Hindlimb muscle (tissue), 1 donor: ENCODE measurements around the gene USP53. TPM values are rescaled to one million over a fixed set of nuclear protein-coding genes. Genes with fewer than 3 reads are reported as not detected.
"Not testable (repeated sequence)": the region's sequence is repeated elsewhere in the genome, so short reads cannot be mapped to it uniquely, and the experiment has no call there.

Source experiments
- DNase-seq: peaks from one replicate; pipeline ENCODE4 v3.0.0-alpha.2; 2013
- polyA plus RNA-seq: library from polyadenylated mRNA; unstranded; fragments of 120-200 nt; gene quantifications from one replicate; pipeline ENCODE4 v1.2.1, GENCODE V29; 2013; ENCODE audit not compliant: insufficient read length

USP53 gene
- polyA plus RNA-seq, 1 donor = 8.2 TPM

- DNase-seq = not testable (repeated sequence)
Observed at GRCh38 chr4:119279945-119280344, 67.4 kb downstream of the USP53 start.

- no peak for DNase-seq
Observed at GRCh38 chr4:119281393-119281792, 68.9 kb downstream of the USP53 start.

GRCh38 chr4:119284876-119285780 lies 72.6 kb downstream of the USP53 start:
- DNase-seq = no peak

GRCh38 chr4:119286377-119287002 lies 74.0 kb downstream of the USP53 start:
- DNase-seq = peak; percentile 54

- no peak for DNase-seq
Observed at GRCh38 chr4:119289313-119289712, 76.8 kb downstream of the USP53 start.

- DNase-seq = no peak
Observed at GRCh38 chr4:119290598-119290997, 78.1 kb downstream of the USP53 start.

GRCh38 chr4:119296356-119296755 lies 83.8 kb downstream of the USP53 start:
- no peak for DNase-seq

- no peak for DNase-seq
Observed at GRCh38 chr4:119297795-119298194, 85.3 kb downstream of the USP53 start.

GRCh38 chr4:119299260-119299671 lies 86.8 kb downstream of the USP53 start:
- DNase-seq = no peak

- DNase-seq = no peak
Observed at GRCh38 chr4:119299741-119300100, 87.2 kb downstream of the USP53 start.

- peak; percentile 90 for DNase-seq
Observed at GRCh38 chr4:119300101-119300978, 87.8 kb downstream of the USP53 start.

- DNase-seq = no peak
Observed at GRCh38 chr4:119302073-119302832, 89.7 kb downstream of the USP53 start.

- no peak for DNase-seq
Observed at GRCh38 chr4:119303587-119304305, 91.2 kb downstream of the USP53 start.

- no peak for DNase-seq
Observed at GRCh38 chr4:119304431-119304830, 91.9 kb downstream of the USP53 start.

- no peak for DNase-seq
Observed at GRCh38 chr4:119307606-119308005, 95.1 kb downstream of the USP53 start.

- no peak for DNase-seq
Observed at GRCh38 chr4:119310826-119311225, 98.3 kb downstream of the USP53 start.

GRCh38 chr4:119313237-119313636 lies 100.7 kb downstream of the USP53 start:
- no peak for DNase-seq

GRCh38 chr4:119314356-119314755 lies 101.8 kb downstream of the USP53 start:
- no peak for DNase-seq

GRCh38 chr4:119315036-119315435 lies 102.5 kb downstream of the USP53 start:
- no peak for DNase-seq

GRCh38 chr4:119317990-119318389 lies 105.5 kb downstream of the USP53 start:
- no peak for DNase-seq

- DNase-seq = no peak
Observed at GRCh38 chr4:119321921-119322687, 109.6 kb downstream of the USP53 start, which contains the start of gene FABP2. Gene FABP2, minus strand, starts transcription at chr4:119322138. Its CDS starts 36 bp downstream, at chr4:119322102.
